Activated naive CD8-positive, alpha-beta T cell (primary cell): ENCODE measurements around the gene GALNT9.
"Not testable (repeated sequence)": the region's sequence is repeated elsewhere in the genome, so short reads cannot be mapped to it uniquely, and the experiment has no call there.

ENCODE experiments used
- H3K27ac Mint-ChIP-seq: one replicate; pipeline ENCODE4 v1.8.0; 2021; ENCODE audit warnings: mixed read lengths
- H3K27me3 Mint-ChIP-seq: one replicate; pipeline ENCODE4 v1.8.0; 2021; ENCODE audit warnings: mixed read lengths
- H3K36me3 Mint-ChIP-seq: one replicate; pipeline ENCODE4 v1.8.0; 2021; ENCODE audit warnings: mixed read lengths
- H3K4me1 Mint-ChIP-seq: one replicate; pipeline ENCODE4 v1.8.0; 2021; ENCODE audit warnings: low read depth, mixed read lengths
- H3K4me3 Mint-ChIP-seq: one replicate; pipeline ENCODE4 v1.8.0; 2021; ENCODE audit warnings: mild to moderate bottlenecking, mixed read lengths
- H3K9me3 Mint-ChIP-seq: one replicate; pipeline ENCODE4 v1.8.0; 2021; ENCODE audit warnings: low read depth, mixed read lengths

GALNT9 gene

GRCh38 chr12:132362996-132363660 is 33.7 kb upstream of the GALNT9 start:
- H3K9me3 Mint-ChIP-seq = no peaks in the 10 kb centered on the region
- H3K36me3 Mint-ChIP-seq = no peaks in the 10 kb centered on the region
- H3K4me1 Mint-ChIP-seq = no peaks in the 10 kb centered on the region
- H3K27ac Mint-ChIP-seq = no peak overlapping the region
- no peak overlapping the region for H3K4me3 Mint-ChIP-seq
- no peaks in the 10 kb centered on the region for H3K27me3 Mint-ChIP-seq

GRCh38 chr12:132360906-132361777 is 31.8 kb upstream of the GALNT9 start:
- H3K4me1 Mint-ChIP-seq = no peaks in the 10 kb centered on the region
- H3K9me3 Mint-ChIP-seq = no peaks in the 10 kb centered on the region
- H3K27ac Mint-ChIP-seq = no peak overlapping the region
- no peaks in the 10 kb centered on the region for H3K36me3 Mint-ChIP-seq
- H3K27me3 Mint-ChIP-seq = no peaks in the 10 kb centered on the region
- H3K4me3 Mint-ChIP-seq = no peak overlapping the region

- H3K4me3 Mint-ChIP-seq = no peak overlapping the region
- H3K27me3 Mint-ChIP-seq = no peaks in the 10 kb centered on the region
- H3K4me1 Mint-ChIP-seq = no peaks in the 10 kb centered on the region
These were observed 31.0 kb upstream of the GALNT9 start for GRCh38 chr12:132360410-132360809.

GRCh38 chr12:132359971-132360370 is 30.6 kb upstream of the GALNT9 start:
- Mint-ChIP-seq H3K9me3 (no peaks in the 10 kb centered on the region), H3K4me1 (no peaks in the 10 kb centered on the region), H3K27ac (peak overlapping the region; percentile 28), H3K27me3 (no peaks in the 10 kb centered on the region), H3K36me3 (no peaks in the 10 kb centered on the region), H3K4me3 (no peak overlapping the region)

More at GRCh38 chr12:132360410-132360809, 31.0 kb upstream of the GALNT9 start:
- no peaks in the 10 kb centered on the region for H3K36me3 Mint-ChIP-seq
- H3K27ac Mint-ChIP-seq = no peak overlapping the region
- no peaks in the 10 kb centered on the region for H3K9me3 Mint-ChIP-seq

GRCh38 chr12:132359551-132359950 is 30.2 kb upstream of the GALNT9 start:
- Mint-ChIP-seq H3K27ac (peak overlapping the region; percentile 28), H3K9me3 (no peaks in the 10 kb centered on the region), H3K4me3 (no peak overlapping the region), H3K27me3 (no peaks in the 10 kb centered on the region), H3K4me1 (no peaks in the 10 kb centered on the region), H3K36me3 (no peaks in the 10 kb centered on the region)

DNA sequence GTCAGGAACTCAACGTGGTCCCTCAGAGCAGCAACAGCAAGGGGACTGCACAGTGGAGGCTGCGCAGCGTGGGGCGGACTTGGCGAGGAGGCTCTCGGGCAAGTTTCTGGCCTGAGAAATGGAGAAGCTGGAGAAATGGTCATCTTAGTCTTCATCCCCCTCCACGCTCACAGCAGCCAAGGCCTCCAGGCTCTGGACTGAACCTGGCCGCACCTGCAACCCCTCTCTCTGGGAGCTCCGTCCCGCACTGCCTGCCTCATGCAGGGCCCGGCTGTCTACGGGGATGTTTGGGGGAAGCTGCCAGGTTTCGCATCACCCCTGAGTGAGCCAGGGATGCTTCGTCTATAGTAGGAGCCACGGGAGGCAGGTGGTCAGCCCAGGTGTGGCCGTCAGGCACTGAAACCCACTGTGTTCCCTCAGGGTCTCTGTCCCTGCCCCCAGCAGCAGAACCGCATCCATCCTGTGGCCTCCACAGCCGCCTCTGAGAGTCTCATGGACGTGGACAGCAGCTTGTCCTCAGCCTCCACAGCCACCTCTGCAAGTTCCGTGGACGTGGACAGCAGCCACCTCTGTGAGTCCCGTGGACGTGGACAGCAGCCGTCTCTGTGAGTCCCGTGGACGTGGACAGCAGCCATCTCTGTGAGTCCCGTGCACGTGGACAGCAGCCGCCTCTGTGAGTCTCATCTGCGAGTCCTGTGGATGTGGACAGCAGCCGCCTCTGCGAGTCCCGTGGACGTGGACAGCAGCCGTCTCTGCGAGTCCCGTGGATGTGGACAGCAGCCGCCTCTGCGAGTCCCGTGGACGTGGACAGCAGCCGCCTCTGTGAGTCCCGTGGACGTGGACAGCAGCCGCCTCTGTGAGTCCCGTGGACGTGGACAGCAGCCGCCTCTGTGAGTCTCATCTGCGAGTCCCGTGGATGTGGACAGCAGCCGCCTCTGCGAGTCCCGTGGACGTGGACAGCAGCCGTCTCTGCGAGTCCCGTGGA is 29.1 kb upstream of the GALNT9 start:
- not testable (repeated sequence) for H3K36me3 Mint-ChIP-seq, H3K27ac Mint-ChIP-seq, H3K27me3 Mint-ChIP-seq, H3K4me1 Mint-ChIP-seq, H3K4me3 Mint-ChIP-seq, H3K9me3 Mint-ChIP-seq

- Mint-ChIP-seq H3K27ac (no peak overlapping the region), H3K4me3 (no peak overlapping the region), H3K27me3 (no peaks in the 10 kb centered on the region), H3K9me3 (no peaks in the 10 kb centered on the region), H3K36me3 (no peaks in the 10 kb centered on the region), H3K4me1 (no peaks in the 10 kb centered on the region)
These were observed 28.3 kb upstream of the GALNT9 start for GRCh38 chr12:132357623-132358186.

GRCh38 chr12:132356691-132357622 is 27.6 kb upstream of the GALNT9 start:
- Mint-ChIP-seq H3K9me3 (no peaks in the 10 kb centered on the region), H3K4me1 (no peaks in the 10 kb centered on the region), H3K4me3 (no peak overlapping the region), H3K27me3 (no peaks in the 10 kb centered on the region), H3K27ac (no peak overlapping the region), H3K36me3 (no peaks in the 10 kb centered on the region)

DNA sequence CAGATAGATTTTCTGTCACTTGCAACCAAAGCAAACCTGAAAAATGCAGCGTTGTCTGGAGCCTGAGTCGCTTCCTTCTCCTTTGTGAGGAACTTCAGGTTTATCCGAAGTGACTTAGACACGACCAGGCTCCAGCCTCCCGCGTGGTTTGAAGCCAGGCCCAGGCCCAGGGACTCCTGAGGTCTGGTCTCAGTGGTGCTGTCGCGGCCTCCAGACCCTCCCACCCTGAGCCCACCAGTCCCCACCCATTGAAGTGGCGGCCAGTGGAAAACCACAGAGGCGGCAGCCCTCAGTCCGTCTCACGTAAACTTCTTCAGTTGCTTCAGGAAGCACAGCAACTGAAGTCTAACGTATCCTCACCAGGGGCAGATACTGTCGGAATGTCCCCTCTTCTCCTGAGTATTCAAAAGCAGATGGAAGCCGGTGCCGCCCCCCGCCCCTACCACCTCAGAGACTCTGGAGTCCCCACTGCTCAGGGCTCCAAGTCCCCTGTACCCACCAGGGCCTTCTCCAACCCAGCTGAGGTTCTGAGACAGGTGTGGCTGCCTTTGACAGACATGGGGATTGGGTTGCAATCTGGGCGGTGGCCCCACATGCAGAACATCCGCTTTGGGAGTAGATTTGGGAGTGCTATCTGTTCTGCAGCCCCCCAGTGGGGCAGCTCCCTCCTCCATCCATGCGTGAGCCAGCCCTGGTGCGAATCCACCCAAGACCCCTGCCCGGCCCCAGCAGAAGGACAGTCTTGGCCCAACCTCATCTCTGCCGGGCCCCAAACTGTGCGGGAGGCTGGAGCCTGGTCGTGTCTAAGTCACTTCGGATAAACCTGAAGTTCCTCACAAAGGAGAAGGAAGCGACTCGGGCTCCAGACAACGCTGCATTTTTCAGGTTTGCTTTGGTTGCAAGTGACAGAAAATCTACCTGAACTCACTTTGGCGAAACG is 26.6 kb upstream of the GALNT9 start:
- Mint-ChIP-seq H3K4me3 (no peak overlapping the region), H3K4me1 (no peaks in the 10 kb centered on the region), H3K9me3 (no peaks in the 10 kb centered on the region), H3K36me3 (no peaks in the 10 kb centered on the region), H3K27me3 (no peaks in the 10 kb centered on the region), H3K27ac (no peak overlapping the region)

DNA sequence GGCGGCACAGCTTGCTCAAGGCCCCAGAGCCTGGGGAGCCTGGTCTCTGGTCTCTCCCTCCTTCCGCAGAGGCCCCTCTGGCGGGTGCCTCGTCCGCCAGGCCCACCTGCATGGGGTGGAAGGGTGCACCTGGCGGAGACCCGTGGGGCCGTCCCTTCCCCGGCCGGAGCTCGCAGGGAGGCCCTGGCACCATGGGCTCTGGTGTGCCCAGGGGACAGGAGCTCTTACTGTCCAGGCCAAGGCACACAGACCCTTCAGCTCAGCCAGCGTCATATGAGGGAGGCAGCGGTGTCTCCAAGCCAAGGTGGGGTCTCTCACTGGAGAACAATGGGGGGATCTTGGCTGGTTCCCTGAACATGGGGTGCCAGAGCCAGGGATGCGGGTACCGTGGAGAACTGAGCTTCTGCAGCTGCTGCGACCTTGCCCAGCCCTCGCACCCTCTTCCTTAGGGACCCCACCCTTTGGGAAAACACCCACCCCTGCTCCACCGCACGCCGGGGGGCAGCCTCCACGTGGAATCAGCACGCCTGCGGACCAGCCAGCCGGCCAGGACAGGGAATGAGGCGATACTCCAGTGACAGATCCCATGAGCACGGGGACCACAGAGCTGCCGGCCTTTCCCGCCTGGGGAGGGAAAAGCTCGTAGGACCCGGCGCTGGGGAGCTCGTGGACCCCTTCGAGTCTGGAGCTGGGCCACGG is 25.7 kb upstream of the GALNT9 start:
- H3K27me3 Mint-ChIP-seq = no peaks in the 10 kb centered on the region
- H3K27ac Mint-ChIP-seq = no peak overlapping the region
- no peaks in the 10 kb centered on the region for H3K36me3 Mint-ChIP-seq
- H3K4me3 Mint-ChIP-seq = no peak overlapping the region
- H3K4me1 Mint-ChIP-seq = no peaks in the 10 kb centered on the region
- no peaks in the 10 kb centered on the region for H3K9me3 Mint-ChIP-seq

DNA sequence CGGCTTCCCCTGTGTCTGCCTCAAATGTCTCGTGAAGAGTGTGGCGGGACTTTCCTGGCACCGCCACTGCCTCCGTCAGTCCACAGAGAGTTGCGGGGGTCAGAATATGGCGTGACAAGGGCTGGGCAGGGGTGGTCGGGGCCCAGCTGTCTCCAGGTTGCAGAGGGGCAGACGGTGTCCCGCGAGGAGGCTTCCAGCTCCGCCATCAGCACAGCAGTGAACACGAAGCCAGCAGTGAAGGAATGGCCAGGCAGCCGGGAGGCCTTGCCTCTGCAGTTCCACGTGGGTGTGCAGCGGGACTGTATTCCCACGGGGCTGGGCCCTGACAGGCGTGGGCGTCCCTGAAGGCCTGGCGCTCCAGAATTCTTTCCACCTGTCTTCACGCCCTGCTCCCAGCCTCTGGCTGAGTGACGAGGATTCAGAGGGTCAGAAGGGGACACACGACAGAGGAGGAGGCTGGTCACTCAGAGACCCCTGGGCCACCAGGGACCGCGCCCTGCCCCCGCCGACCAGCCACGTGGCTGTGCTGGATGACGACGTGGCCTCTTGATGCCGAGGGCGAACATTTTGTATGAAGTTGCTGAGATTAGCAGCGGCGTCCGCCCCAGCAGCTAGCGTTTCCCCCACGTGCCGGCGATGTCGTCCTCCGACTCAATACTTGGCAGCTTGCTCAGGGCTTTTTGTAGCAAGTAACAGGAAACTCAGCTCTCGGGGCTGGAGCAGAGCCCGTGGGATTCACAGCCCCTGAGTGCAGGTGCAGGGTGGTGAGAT is 25.0 kb upstream of the GALNT9 start:
- Mint-ChIP-seq H3K27me3 (no peaks in the 10 kb centered on the region), H3K36me3 (no peaks in the 10 kb centered on the region), H3K9me3 (no peaks in the 10 kb centered on the region), H3K4me1 (no peaks in the 10 kb centered on the region), H3K4me3 (no peak overlapping the region), H3K27ac (no peak overlapping the region)

DNA sequence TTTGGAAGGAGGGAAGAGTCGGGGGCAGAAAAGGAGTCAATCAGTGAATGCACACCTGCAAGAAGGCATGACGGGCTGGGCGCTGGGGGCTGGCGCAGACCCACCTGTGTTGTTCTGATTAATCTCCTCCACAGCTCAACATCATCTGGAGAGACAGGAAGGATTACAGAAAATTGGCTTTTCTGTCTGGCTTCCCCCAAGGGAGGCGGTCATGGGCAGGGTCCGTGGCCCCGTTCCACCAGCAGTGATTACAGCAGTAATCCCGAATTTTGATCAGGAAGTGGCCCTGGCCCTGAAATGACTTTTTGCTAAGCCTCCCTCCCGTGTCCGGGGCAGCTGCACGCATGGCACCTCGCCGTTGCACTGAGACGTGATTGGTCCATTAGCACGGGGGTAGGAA is 24.4 kb upstream of the GALNT9 start:
- Mint-ChIP-seq H3K36me3 (no peaks in the 10 kb centered on the region), H3K4me1 (no peaks in the 10 kb centered on the region), H3K27ac (no peak overlapping the region), H3K9me3 (no peaks in the 10 kb centered on the region), H3K4me3 (no peak overlapping the region), H3K27me3 (no peaks in the 10 kb centered on the region)
